Mesendoderm (in vitro differentiated cells): ENCODE data around the gene RCSD1.

Experiments
- DNase-seq: peaks from one replicate; pipeline ENCODE4 v3.0.0; 2013
- H2AK5ac ChIP-seq: 2 replicates; pipeline ENCODE4 v1.6.1; 2013; ENCODE audit warnings: low read length, inconsistent platforms
- H2BK120ac ChIP-seq: 2 replicates; pipeline ENCODE4 v1.6.1; 2013; ENCODE audit warnings: low read depth, mild to moderate bottlenecking, low read length, moderate library complexity, mixed read lengths
- H2BK15ac ChIP-seq: replicated peaks from 2 replicates; pipeline ENCODE4 v1.6.1; 2013; ENCODE audit warnings: low read depth, mild to moderate bottlenecking, moderate library complexity
- H2BK5ac ChIP-seq: 2 replicates; pipeline ENCODE4 v1.6.1; 2013; ENCODE audit warnings: low read length, inconsistent platforms
- H3K18ac ChIP-seq: 2 replicates; pipeline ENCODE4 v1.6.1; 2013; ENCODE audit warnings: mild to moderate bottlenecking, low read length, mixed read lengths
- H3K23ac ChIP-seq: one replicate; pipeline ENCODE4 v1.6.1; 2013; ENCODE audit warnings: low read length
- H3K27ac ChIP-seq: 2 replicates; pipeline ENCODE4 v1.5.1; 2013; ENCODE audit warnings: low read depth, mild to moderate bottlenecking, inconsistent platforms, low read length, moderate library complexity
- H3K27me3 ChIP-seq: 2 replicates; pipeline ENCODE4 v1.6.1; 2013; ENCODE audit warnings: low read length, control low read depth, mild to moderate bottlenecking, inconsistent platforms; ENCODE audit not compliant: insufficient read depth, poor library complexity
- H3K36me3 ChIP-seq: 2 replicates; pipeline ENCODE4 v1.6.1; 2013; ENCODE audit warnings: low read length, inconsistent platforms; ENCODE audit not compliant: control insufficient read depth, insufficient read depth
- H3K4ac ChIP-seq: one replicate; pipeline ENCODE4 v1.6.1; 2013; ENCODE audit warnings: low read depth, mild to moderate bottlenecking, low read length, moderate library complexity
- H3K4me1 ChIP-seq: 2 replicates; pipeline ENCODE4 v1.6.1; 2013; ENCODE audit warnings: low read depth, low read length, inconsistent platforms; ENCODE audit not compliant: control insufficient read depth
- H3K4me2 ChIP-seq: 2 replicates; pipeline ENCODE4 v1.6.1; 2013; ENCODE audit warnings: low read length
- H3K4me3 ChIP-seq: 2 replicates; pipeline ENCODE4 v1.5.1; 2013; ENCODE audit warnings: mild to moderate bottlenecking, low read length
- H3K56ac ChIP-seq: one replicate; pipeline ENCODE4 v1.6.1; 2013; ENCODE audit warnings: low read length
- H3K79me1 ChIP-seq: 2 replicates; pipeline ENCODE4 v1.6.1; 2013; ENCODE audit warnings: low read length, inconsistent platforms
- H3K79me2 ChIP-seq: 2 replicates; pipeline ENCODE4 v1.6.1; 2013; ENCODE audit warnings: mild to moderate bottlenecking, low read length; ENCODE audit not compliant: control insufficient read depth, insufficient read depth
- H3K9ac ChIP-seq: 2 replicates; pipeline ENCODE4 v1.6.1; 2013; ENCODE audit warnings: low read length, inconsistent platforms
- H4K5ac ChIP-seq: one replicate; pipeline ENCODE4 v1.6.1; 2013; ENCODE audit warnings: low read length
- H4K8ac ChIP-seq: one replicate; pipeline ENCODE4 v1.6.1; 2013; ENCODE audit warnings: low read depth, mild to moderate bottlenecking, control low read depth, low read length, moderate library complexity
- WGBS: extraction: QIAGEN DNeasy Blood & Tissue Kit; methylation state at CpG from one replicate; pipeline ENCODE4 v1.1.7; 2013; ENCODE audit warnings: low lambda C conversion rate, missing lambda C conversion rate; ENCODE audit not compliant: insufficient coverage; ENCODE audit errors: extremely low coverage; 5-methylcytosine and 5-hydroxymethylcytosine counted together

The RCSD1 gene

DNA sequence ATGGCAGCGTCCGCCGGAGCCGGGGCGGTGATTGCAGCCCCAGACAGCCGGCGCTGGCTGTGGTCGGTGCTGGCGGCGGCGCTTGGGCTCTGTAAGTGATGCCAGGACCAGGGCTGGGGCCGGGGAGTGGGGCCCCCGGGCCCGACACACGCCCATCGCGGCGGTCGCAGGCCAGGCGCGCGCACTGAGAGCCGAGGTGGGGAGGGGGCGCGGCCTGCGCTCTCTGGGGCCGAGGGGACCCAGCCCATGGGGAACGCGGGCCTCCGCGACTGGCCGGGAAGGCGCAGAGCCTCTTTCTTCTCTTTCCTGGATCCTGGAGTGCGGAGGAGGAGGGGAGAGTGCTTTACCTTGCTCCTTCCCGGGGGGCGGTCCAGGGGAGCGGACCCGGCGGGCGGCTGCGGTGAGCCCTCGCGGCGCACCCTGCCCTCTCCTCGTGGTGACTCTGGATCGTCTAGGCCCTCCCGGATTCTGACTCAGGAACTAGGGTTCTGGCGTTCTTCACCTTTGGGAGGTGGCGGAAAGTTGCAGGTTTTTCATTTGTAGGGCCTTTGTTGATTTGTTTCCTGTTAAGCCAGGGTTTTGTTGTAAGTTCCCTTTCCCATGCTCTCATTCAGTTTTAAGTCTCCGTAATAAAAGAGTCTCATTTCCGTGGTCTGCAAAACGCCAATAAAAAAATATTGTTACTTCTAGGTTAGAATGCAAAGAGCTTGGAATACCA is 92.3 kb downstream of the RCSD1 start:
- Histone ChIP-seq H4K5ac (no peak overlapping the region), H2BK15ac (no peak overlapping the region), H3K9ac (peak overlapping the region; percentile 93), H3K27me3 (no peaks in the 10 kb centered on the region), H3K4me3 (peak overlapping the region; percentile 90), H3K56ac (peak overlapping the region; percentile 90), H3K4me2 (peak overlapping the region; percentile 43), H3K23ac (peak overlapping the region; percentile 45), H3K18ac (peak overlapping the region; percentile 94), H3K36me3 (no peaks in the 10 kb centered on the region), H3K79me1 (peaks cover 9% of the 10 kb centered on the region), H4K8ac (no peak overlapping the region), H2AK5ac (no peak overlapping the region), H3K4me1 (peaks cover 23% of the 10 kb centered on the region), H3K79me2 (peaks cover 44% of the 10 kb centered on the region), H3K27ac (peak overlapping the region; percentile 87), H3K4ac (peak overlapping the region; percentile 73), H2BK5ac (peak overlapping the region; percentile 42), H2BK120ac (peak overlapping the region; percentile 66)
- DNase-seq: peak; percentile 63
- no CpG with 5 or more reads among the region's 52 CpGs for WGBS

DNA sequence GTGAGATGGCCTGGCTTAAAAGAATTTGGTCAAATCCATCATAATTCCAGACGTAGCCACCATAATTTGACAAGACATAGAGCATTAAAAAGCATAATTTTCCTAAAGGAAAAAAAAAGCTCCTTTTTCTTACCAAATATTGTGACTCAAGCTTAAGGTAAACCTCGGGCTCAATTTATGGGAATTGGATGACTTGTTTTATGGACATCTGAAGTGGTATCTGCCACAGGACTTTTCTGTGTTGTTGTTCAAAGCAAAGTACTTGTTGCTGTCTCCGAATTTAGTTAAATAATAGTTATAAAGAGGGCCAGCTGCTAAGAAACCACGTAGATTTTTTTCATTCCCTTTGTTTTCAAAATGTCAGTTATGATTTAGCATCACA is 92.8 kb downstream of the RCSD1 start:
- no peak overlapping the region for H2BK15ac ChIP-seq
- no peaks in the 10 kb centered on the region for H3K36me3 ChIP-seq
- no peak overlapping the region for H4K8ac ChIP-seq
- no peak overlapping the region for H3K27ac ChIP-seq
- H3K4me3 ChIP-seq: peak overlapping the region; percentile 90
- no peak for DNase-seq
- no peak overlapping the region for H4K5ac ChIP-seq
- H2AK5ac ChIP-seq: no peak overlapping the region
- H3K9ac ChIP-seq: peak overlapping the region; percentile 93
- H3K18ac ChIP-seq: no peak overlapping the region
- no peak overlapping the region for H2BK120ac ChIP-seq
- H3K27me3 ChIP-seq: no peaks in the 10 kb centered on the region
- peak overlapping the region; percentile 90 for H3K56ac ChIP-seq
- no peak overlapping the region for H3K4ac ChIP-seq
- no CpG with 5 or more reads among the region's 4 CpGs for WGBS
- peaks cover 9% of the 10 kb centered on the region for H3K79me1 ChIP-seq
- H3K23ac ChIP-seq: no peak overlapping the region
- no peak overlapping the region for H2BK5ac ChIP-seq
- H3K79me2 ChIP-seq: peaks cover 50% of the 10 kb centered on the region
- peaks cover 26% of the 10 kb centered on the region for H3K4me1 ChIP-seq
- H3K4me2 ChIP-seq: peak overlapping the region; percentile 43

DNA sequence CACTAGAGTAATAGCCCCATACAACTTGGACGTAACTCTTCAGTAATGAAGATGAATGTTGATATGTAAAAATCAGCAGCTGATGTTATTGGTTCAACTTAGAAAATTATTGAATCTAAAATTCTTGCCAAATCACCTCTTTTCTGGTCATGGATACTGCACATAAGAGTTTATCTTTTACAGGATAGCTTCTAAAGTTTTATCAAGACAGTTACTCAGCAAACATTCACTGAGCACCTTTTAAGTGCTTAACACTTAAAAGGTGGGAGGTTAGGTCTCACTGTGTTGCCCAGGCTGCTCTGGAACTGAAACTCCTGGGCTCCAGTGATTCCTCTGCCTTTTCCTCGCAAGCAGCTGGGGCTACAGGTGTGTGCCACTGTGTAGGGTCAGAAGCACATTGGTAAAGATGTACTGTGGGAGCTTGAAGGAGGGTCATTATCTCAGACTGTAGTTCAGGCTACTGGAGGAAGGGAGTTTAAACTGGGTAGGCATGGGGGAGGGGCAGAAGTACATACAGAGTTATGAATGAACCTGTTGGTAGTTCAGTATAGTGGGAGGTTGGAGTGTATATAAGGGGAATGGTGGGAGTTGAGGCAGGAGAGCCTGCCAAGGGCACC is 93.8 kb downstream of the RCSD1 start:
- no peak overlapping the region for H4K5ac ChIP-seq
- H3K4me1 ChIP-seq: peaks cover 22% of the 10 kb centered on the region
- no peak overlapping the region for H3K23ac ChIP-seq
- WGBS: no CpG with 5 or more reads among the region's 2 CpGs
- peaks cover 9% of the 10 kb centered on the region for H3K79me1 ChIP-seq
- H2AK5ac ChIP-seq: no peak overlapping the region
- no peak overlapping the region for H3K27ac ChIP-seq
- peak overlapping the region; percentile 39 for H3K56ac ChIP-seq
- H3K18ac ChIP-seq: no peak overlapping the region
- peak overlapping the region; percentile 93 for H3K9ac ChIP-seq
- H2BK5ac ChIP-seq: no peak overlapping the region
- H3K4ac ChIP-seq: no peak overlapping the region
- no peak for DNase-seq
- no peak overlapping the region for H2BK15ac ChIP-seq
- H3K79me2 ChIP-seq: peaks cover 59% of the 10 kb centered on the region
- no peaks in the 10 kb centered on the region for H3K27me3 ChIP-seq
- no peak overlapping the region for H2BK120ac ChIP-seq
- peak overlapping the region; percentile 43 for H3K4me2 ChIP-seq
- peak overlapping the region; percentile 1 for H3K4me3 ChIP-seq
- no peaks in the 10 kb centered on the region for H3K36me3 ChIP-seq
- no peak overlapping the region for H4K8ac ChIP-seq

DNA sequence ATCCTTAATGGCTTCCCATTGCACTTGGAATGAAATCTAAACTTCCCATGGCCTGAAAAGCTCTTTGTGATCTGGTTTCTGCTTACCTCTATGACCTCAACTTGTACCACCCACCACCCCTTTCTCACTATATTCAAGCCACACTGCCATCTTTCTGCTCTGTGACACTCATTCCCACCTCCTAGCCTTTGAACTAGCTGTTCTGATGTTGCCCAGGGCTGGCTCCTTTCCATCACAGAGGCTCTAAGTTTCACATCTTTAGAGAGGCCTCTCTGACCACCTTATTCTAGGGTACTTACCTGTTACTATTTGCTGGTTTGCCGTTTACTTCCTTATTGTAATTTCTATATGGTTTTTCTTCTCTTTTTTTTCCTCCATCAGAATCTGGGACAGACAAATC is 96.0 kb downstream of the RCSD1 start:
- H3K79me1 ChIP-seq: peaks cover 9% of the 10 kb centered on the region
- H3K23ac ChIP-seq: no peak overlapping the region
- H3K79me2 ChIP-seq: peaks cover 79% of the 10 kb centered on the region
- peak overlapping the region; percentile 16 for H3K9ac ChIP-seq
- H2BK5ac ChIP-seq: no peak overlapping the region
- H3K4me3 ChIP-seq: no peak overlapping the region
- peak; percentile 61 for DNase-seq
- no peak overlapping the region for H4K8ac ChIP-seq
- H3K18ac ChIP-seq: no peak overlapping the region
- no peak overlapping the region for H2AK5ac ChIP-seq
- H3K27ac ChIP-seq: peak overlapping the region; percentile 51
- no peak overlapping the region for H3K4ac ChIP-seq
- WGBS: no CpG with 5 or more reads among the region's 1 CpG
- H3K4me2 ChIP-seq: no peak overlapping the region
- H2BK120ac ChIP-seq: no peak overlapping the region
- no peak overlapping the region for H4K5ac ChIP-seq
- H3K4me1 ChIP-seq: peaks cover 14% of the 10 kb centered on the region
- H3K27me3 ChIP-seq: no peaks in the 10 kb centered on the region
- no peaks in the 10 kb centered on the region for H3K36me3 ChIP-seq
- H2BK15ac ChIP-seq: no peak overlapping the region
- H3K56ac ChIP-seq: peak overlapping the region; percentile 1

GRCh38 chr1:167728818-167729410 is 98.9 kb downstream of the RCSD1 start:
- Histone ChIP-seq H3K4ac (peak overlapping the region; percentile 4), H2BK5ac (no peak overlapping the region), H3K27ac (no peak overlapping the region), H3K4me1 (peaks cover 13% of the 10 kb centered on the region), H3K4me2 (no peak overlapping the region), H3K9ac (no peak overlapping the region), H3K23ac (no peak overlapping the region), H3K4me3 (no peak overlapping the region), H3K79me1 (peaks cover 13% of the 10 kb centered on the region), H3K27me3 (no peaks in the 10 kb centered on the region), H3K56ac (no peak overlapping the region), H3K18ac (no peak overlapping the region), H3K36me3 (no peaks in the 10 kb centered on the region), H4K8ac (no peak overlapping the region), H3K79me2 (peaks cover 81% of the 10 kb centered on the region), H2BK120ac (no peak overlapping the region), H2AK5ac (no peak overlapping the region), H2BK15ac (no peak overlapping the region), H4K5ac (no peak overlapping the region)
- no CpG with 5 or more reads among the region's 8 CpGs for WGBS
- DNase-seq: no peak
